Forelimb muscle (tissue), 1 donor: ENCODE results near the gene CTNNA3. TPM values are rescaled to one million over a fixed set of nuclear protein-coding genes. Genes with fewer than 3 reads are reported as not detected.
"Not testable (repeated sequence)": the region's sequence is repeated elsewhere in the genome, so short reads cannot be mapped to it uniquely, and the experiment has no call there.

ENCODE experiments used
- DNase-seq: peaks from one replicate; pipeline ENCODE4 v3.0.0-alpha.2; 2013; ENCODE audit warnings: low read depth
- polyA plus RNA-seq: library from polyadenylated mRNA; unstranded; fragments of 120-200 nt; gene quantifications from one replicate; pipeline ENCODE4 v1.2.1, GENCODE V29; 2013; ENCODE audit not compliant: insufficient read length

CTNNA3 gene
- polyA plus RNA-seq, 1 donor = 12.6 TPM

- no peak for DNase-seq
Measured at GRCh38 chr10:67506083-67506756, 189.8 kb downstream of the CTNNA3 start.

GRCh38 chr10:67492317-67493019 lies 203.5 kb downstream of the CTNNA3 start:
- no peak for DNase-seq

DNA sequence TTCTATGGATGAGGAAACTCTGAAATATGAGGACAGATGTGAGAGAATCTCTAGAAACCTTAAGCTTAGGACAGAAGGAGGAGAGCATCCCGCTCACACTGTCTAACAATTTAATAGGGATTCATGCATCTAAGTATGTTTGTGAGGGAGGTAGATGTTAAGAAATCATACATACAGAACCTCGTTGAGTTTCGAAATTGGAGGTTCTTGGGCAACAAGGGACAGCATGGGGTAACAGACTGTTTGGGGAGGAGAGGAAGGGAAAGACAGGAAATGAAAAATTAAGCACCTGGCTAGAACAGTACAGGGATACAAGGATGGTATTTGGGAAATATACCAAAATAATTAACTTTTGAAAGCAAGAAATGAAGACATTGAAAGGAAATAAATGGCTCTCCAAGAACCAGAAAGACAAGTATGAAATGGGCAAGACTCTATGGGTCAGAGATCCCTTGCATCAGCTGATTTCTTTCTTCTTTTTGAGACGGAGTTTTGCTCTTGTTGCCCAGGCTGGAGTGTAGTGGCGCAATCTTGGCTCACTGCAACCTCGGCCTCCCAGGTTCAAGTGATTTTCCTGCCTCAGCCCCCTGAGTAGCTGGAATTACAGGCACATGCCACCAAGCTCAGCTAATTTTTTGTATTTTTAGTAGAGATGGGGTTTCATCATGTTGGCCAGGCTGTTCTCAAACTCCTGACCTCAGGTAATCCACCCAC lies 207.9 kb downstream of the CTNNA3 start:
- DNase-seq = no peak

DNA sequence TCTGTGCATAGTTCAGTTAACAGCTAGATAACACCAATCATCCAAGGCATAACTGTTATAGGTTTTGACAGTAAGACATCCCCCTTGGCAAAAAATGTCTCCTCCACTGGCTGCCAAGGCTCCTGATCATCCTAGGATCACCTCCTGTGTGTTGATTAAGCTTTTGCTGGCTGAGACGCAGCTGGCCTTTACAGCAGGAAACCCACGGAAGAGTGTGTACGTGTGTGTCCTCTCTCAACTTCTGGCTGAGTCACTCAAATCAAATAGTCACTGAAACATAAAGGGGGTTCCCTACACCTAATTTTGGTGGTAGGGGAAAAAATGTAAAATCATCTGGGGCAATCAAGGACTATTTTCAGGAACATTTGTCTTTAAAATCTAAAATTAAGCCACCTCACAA lies 208.8 kb downstream of the CTNNA3 start:
- no peak for DNase-seq

DNA sequence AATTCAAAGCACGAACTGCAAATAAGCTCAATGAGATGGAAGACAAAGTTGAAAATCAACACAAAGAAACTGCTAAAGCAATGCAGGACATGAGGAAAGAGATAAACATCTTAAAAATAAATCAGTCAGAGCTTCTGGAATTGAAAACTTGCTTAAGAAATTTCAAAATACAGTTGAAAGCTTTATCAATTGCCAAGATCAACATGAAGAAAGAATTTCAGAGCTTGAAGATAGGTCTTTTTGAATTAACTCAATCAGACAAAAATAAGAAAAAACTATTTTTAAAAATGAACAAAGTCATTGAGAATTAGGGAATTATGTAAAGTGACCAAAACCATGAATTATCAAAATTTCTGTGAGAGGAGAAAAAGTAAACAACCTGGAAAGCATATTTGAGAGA lies 218.1 kb downstream of the CTNNA3 start:
- DNase-seq = no peak

GRCh38 chr10:67476201-67476600 lies 219.8 kb downstream of the CTNNA3 start:
- DNase-seq = no peak

DNA sequence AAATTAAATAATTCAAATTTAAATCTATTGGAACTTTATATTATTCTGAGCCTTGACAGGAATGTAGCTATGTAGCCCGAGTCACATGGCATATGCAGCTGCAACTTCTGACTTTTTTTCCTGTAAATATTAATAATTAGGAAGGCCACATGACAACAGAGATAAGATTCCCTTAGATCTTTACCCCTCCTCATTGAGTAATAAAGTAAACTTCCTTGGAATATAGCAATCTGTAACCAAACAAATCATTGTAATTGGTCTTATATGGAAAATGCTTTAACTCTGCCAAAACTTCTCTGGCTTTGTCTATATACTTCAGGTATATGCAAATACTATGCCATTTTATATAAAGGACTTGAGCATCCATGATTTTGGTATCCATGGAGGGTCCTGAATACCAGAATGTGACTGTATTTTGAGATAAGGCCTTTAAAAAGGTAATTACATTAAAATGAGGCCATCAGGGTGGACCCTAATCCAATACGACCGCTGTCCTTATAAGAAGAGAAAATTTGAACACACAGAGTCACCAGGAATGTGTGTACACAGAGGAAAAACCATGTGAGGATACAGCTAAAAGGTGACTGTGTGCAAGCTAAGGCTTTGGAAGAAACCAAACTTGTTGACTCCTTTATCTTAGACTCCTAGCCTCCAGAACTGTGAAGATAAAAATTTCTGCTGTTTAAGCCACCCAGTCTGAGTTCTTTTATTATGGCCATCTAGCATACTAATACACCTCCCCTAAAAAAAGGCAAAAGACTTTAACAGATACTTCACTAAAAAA lies 222.0 kb downstream of the CTNNA3 start:
- no peak for DNase-seq

GRCh38 chr10:67471022-67471421 lies 225.0 kb downstream of the CTNNA3 start:
- no peak for DNase-seq

DNA sequence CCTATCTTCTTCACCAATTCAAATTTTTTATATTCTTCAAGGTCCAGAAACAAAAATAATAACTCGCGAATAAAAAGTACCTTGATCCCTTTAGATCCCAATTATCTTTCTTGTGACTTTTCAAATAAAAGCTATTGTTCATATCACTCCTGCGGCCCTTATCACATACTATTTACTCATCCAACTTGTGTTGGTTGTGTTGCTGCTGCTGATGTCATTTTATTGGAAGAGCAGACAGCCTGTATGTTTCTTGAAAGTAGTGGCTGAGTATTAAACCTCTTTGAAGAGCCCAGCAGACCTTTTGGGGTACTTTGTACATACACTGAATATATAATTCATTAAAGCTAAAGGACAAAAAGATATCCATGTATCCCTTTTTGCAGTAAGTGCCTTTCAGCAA lies 231.7 kb downstream of the CTNNA3 start:
- DNase-seq = no peak

- no peak for DNase-seq
Measured at GRCh38 chr10:67452892-67453291, 243.1 kb downstream of the CTNNA3 start.

DNA sequence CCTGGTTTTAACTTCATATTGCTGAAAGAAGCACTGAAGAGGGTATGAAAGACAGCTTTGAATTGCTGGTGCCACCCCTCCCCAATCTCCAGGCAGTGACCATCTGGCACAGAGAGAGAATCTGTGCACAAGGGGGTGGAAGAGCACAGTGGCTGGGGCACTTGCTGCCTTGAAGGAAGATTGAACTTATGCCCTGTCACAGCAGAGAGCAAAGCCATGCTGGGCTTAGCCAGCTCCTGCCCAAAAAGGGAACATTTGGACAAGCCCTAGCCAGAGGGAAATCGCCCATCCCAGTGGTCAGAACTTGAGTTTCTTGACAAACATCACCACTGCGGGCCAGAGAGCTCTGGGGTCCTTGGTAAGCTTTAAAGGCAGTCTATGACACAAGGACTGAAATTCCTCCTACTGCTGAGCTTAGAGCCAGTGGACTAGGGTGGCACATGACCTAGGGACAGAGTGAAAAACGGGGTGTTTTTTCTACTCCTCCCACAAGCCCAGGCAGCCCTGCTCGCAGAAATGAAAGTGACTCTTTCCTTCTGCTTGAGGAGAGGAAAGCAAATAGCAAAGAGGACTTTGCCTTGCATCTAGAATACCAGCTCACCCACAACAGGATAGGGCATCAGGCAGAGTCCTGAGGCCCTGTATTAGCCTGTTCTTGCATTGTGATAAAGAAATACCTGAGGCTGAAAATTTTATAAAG lies 257.2 kb downstream of the CTNNA3 start:
- no peak for DNase-seq

GRCh38 chr10:67433276-67433675 lies 262.7 kb downstream of the CTNNA3 start:
- DNase-seq = no peak

DNA sequence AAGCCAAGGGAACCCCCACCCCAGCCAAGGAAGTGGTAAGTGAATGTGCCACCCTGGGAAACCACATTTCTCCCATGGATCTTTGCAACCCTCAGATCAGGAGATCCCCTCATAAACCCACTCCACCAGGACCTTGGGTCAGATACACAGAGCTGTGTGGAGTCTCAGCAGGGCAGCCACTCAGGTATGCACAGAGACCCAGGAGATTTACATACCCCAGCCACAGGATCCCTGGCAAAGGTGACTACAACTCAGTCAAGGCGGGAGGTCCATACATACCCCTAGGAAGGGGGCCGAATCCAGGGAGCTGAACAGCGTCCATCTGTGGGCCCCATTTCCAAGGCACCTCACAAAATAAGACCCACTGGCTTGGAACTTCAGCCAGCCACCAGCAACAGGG lies 293.4 kb downstream of the CTNNA3 start:
- no peak for DNase-seq

GRCh38 chr10:67401711-67402110 lies 294.3 kb downstream of the CTNNA3 start:
- no peak for DNase-seq

DNA sequence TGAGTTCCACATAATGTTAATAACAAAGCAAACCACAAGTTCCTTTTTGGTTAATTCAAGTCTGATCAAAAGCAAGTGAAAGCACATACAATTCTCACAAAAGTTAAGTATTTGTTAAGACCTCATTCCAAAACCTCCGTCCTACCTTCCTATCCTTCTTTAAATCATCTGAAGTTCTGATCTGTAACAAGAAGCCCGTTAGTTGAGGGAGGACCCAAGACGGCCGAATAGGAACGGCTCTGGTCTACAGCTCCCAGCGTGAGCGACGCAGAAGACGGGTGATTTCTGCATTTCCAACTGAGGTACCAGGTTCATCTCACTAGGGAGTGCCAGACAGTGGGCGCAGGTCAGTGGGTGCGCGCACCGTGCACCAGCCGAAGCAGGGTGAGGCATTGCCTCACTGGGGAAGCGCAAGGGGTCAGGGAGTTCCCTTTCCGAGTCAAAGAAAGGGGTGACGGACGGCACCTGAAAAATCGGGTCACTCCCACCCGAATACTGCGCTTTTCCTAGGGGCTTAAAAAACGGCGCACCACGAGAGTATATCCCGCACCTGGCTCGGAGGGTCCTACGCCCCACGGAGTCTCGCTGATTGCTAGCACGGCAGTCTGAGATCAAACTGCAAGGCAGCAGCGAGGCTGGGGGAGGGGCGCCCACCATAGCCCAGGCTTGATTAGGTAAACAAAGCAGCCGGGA lies 309.0 kb downstream of the CTNNA3 start:
- DNase-seq = not testable (repeated sequence)

DNA sequence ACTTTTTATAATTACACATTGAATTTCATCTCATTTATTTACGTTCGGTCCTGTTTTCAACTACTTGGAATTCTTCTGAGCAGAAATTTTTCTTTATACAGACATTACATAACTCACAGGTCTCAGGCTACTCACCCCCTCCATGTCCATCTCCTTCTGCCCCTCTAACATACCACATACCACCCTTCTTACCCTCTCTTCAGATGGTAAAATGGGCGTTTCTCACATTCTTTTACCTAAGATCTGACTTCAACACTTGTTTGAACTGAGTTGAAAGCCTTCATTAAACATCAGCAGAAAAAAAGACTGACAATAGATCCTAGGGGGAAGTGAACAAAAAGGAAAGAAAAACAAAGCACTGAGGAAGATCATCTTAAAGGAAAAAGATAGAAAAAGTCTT lies 309.7 kb downstream of the CTNNA3 start:
- DNase-seq = no peak

DNA sequence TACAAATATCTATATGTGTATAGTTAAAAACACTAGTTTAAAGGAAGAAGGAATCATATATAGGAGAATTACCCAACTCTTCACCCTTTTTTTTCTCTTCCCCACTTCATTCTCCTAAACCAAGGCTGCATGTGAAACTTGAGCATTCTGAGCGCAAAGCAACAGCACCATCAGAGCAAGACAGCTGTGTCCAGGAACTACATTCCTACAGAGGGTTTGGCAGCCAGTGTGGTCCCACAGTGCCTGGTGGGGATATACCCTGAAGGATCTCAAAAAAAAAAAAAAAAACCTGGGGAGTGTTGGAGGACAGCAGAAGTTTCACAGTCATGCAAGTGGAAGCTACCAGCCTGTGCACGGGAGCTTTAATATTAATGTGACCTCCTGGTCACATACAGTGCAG lies 310.4 kb downstream of the CTNNA3 start:
- DNase-seq = no peak

DNA sequence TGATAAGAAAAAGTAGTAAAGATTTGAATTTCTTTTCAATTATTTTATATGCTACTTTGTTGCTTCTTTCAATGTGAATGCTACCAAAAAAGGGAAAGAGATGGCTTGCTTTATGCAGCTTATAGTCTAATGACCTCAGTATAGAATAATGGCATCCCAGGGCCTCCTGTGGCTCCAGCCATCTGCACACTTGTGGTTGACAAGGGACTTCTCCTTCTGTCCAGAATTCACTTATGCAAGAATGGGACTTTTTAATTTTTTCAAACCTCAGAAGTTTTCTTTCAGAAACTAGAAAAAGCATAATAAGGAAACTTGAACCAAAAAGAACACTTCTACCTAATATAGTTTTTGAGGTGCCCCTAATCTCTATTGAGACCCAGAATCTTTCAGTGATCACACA lies 310.9 kb downstream of the CTNNA3 start:
- no peak for DNase-seq

DNA sequence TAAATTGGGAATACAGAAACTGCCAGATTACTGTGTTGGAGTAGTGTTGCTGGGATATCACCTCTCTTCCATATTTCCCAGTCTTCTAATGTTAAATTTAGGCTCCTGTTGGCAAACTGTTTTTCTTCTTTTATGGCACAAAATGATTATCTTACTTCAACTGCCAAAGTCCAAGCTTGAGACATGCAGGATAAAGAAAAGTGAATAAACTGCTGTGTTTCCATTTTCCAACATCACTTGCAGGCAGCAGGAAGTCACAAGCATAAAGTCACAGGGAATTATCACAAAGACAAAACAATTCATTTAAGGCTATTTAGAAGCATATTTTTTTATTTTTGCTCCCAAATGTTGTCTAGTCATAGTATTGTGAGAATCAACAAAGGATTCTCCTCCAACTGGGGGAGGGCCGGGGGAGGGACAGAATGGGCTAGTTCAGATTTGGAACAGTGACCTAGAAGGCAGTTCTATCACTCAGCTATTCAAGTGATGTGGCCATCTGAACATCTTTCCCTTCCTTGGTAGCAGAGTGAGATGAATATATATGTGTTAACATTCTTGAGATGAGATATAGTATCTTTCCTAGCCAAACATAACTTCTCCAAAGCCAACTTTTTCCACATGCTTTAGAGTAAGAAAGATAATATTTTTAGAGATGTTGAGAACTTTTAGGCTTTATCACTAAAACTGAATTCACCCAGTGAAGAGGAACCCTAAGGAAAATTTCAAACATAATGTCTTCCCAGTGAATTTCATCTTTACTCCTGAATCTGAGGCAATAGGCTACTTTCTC lies 364.7 kb downstream of the CTNNA3 start:
- no peak for DNase-seq
